ENCODE measurements around the gene COX6A2.

Gene COX6A2

GRCh38 chr16:31458073-31458843, 30.1 kb upstream of the COX6A2 start:
- no peaks in the 10 kb centered on the region for H3K9me3 ChIP-seq (ENCODE audit: control extremely low read depth in 1 of 5, control insufficient read depth in 4 of 5, insufficient read depth in 2 of 5, low read depth in 1 of 5, low read length in 4 of 5)

DNA sequence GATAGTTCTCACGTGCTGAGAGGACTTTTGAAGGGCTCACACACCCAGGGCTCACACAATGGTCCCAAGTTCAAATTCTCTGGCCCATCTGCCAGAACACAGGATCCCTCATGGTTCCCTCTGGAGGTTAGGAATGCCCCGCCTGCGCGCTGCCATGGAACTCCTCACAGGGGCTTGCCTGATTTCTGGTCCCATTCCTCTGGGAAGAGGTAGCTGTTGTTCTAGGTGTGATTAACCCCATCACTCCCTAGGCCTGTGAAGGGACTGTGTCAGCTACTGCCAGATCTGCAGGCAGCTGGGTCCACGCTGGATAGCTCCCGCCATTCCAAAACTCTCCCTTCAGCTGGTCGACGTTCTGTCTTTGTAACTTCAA, 28.8 kb upstream of the COX6A2 start:
- CTCF ChIA-PET, result interaction anchor here (0.8 to 6.3 kb wide), 15 partner anchors 9 to 412 kb away, joined by 3 to 36 read pairs (median 5); partner anchors contain the start of genes SLC5A2 and ZNF843
- Histone ChIP-seq H3K9me3 (ENCODE audit: control extremely low read depth in 1 of 5, control insufficient read depth in 4 of 5, insufficient read depth in 2 of 5, low read depth in 1 of 5, low read length in 4 of 5) (no peaks in the 10 kb centered on the region), H3K4me3 (ENCODE audit: control insufficient read depth in 1 of 7, extremely low read depth in 1 of 7, insufficient read depth in 4 of 7, low read depth in 2 of 7, low read length in 6 of 7) (peak overlapping the region in 5 of 7 experiments; percentile 13 to 90 (median 86)), H3K27ac (ENCODE audit: insufficient read depth in 1 of 2, low read depth in 1 of 2, low read length in 2 of 2, poor library complexity in 1 of 2, severe bottlenecking in 2 of 2) (peak overlapping the region in 1 of 2 experiments; percentile 47), H3K4me1 (ENCODE audit: control extremely low read depth in 1 of 4, control insufficient read depth in 4 of 4, insufficient read depth in 4 of 4, low read length in 3 of 4) (peaks cover 2 to 80% (median 63%) of the 10 kb centered on the region in 4 experiments), H3K27me3 (replicated peaks in 2 of 5; ENCODE audit: control insufficient read depth in 4 of 5, insufficient read depth in 5 of 5, low read length in 4 of 5) (no peaks in the 10 kb centered on the region), H3K36me3 (ENCODE audit: control insufficient read depth in 4 of 4, insufficient read depth in 4 of 4, low read length in 3 of 4) (peaks cover 2 to 21% (median 9%) of the 10 kb centered on the region in 4 experiments)
- no peak for DNase-seq
- WGBS (ENCODE audit: insufficient coverage), result 86% methylated on average over 5 of the region's 8 CpGs
- POLR2A ChIA-PET, result interaction anchor here (0.5 kb wide), 1 partner anchor 208 kb away, joined by 3 read pairs; no protein-coding TSS in a partner anchor

More at GRCh38 chr16:31458073-31458843, 30.1 kb upstream of the COX6A2 start:
- peak; percentile 61 to 94 (median 92) for DNase-seq
- POLR2A ChIA-PET, result interaction anchor here (0.5 to 2.5 kb wide), 13 partner anchors 8 to 501 kb away, joined by 3 to 7 read pairs (median 4); partner anchors contain the start of genes FUS, RUSF1, SETD1A and ZNF267
- WGBS (ENCODE audit: insufficient coverage), result under 1% methylated on average over 40 of the region's 42 CpGs
- Histone ChIP-seq H3K4me3 (ENCODE audit: control insufficient read depth in 1 of 7, extremely low read depth in 1 of 7, insufficient read depth in 4 of 7, low read depth in 2 of 7, low read length in 6 of 7) (peak overlapping the region; percentile 66 to 90 (median 86)), H3K36me3 (ENCODE audit: control insufficient read depth in 4 of 4, insufficient read depth in 4 of 4, low read length in 3 of 4) (peaks cover 2 to 31% (median 18%) of the 10 kb centered on the region in 4 experiments), H3K27me3 (replicated peaks in 2 of 5; ENCODE audit: control insufficient read depth in 4 of 5, insufficient read depth in 5 of 5, low read length in 4 of 5) (no peaks in the 10 kb centered on the region), H3K4me1 (ENCODE audit: control extremely low read depth in 1 of 4, control insufficient read depth in 4 of 4, insufficient read depth in 4 of 4, low read length in 3 of 4) (peaks cover 2 to 67% (median 56%) of the 10 kb centered on the region in 4 experiments), H3K27ac (ENCODE audit: insufficient read depth in 1 of 2, low read depth in 1 of 2, low read length in 2 of 2, poor library complexity in 1 of 2, severe bottlenecking in 2 of 2) (peak overlapping the region; percentile 97 to 98)
- CTCF ChIA-PET, result interaction anchor here (0.6 to 5.7 kb wide), 13 partner anchors 9 to 411 kb away, joined by 3 to 36 read pairs (median 5); partner anchors contain the start of genes SLC5A2, TGFB1I1 and ZNF843

DNA sequence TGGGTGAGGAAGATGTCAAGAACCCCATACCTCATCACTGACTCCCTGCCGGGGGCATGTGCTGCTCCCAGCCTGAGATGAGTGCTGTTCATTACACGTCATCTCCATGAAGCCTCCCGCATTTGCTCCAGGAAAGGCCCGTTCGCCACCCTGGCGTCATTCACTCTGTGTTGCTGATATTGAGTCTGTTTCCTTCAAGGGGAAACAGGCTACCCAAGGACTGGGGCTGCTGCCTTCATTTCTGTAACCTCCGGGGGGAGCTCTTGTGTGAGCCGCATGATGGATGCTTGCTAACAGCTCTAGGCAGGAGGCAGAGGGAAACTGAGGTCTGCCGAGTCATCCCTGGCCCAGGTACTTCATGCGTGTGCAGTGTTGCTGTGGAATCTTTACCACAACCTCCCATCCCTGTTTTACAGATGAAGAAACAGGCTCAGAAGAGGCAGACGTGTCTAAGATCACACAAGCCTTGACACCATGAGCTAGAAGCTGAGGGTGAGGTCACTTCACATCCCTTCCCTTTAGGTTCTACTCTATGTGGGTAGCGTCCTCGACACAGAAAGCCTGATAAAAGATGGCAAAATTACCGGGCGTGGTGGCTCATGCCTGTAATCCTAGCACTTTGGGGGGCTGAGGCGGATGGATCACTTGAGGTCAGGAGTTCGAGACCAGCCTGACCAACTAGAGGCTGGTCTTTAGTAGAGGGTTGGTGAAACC, 27.6 kb upstream of the COX6A2 start:
- ChIA-PET POLR2A (interaction anchor here (0.6 kb wide), 1 partner anchor 49 kb away, joined by 3 read pairs; no protein-coding TSS in a partner anchor), CTCF (interaction anchor here (0.8 to 6.3 kb wide), 16 partner anchors 10 to 364 kb away, joined by 3 to 36 read pairs (median 4); partner anchors contain the start of gene ZNF843)
- 30% methylated on average over 12 of the region's 17 CpGs for WGBS (ENCODE audit: insufficient coverage)
- H3K4me1 ChIP-seq (ENCODE audit: control extremely low read depth in 1 of 4, control insufficient read depth in 4 of 4, insufficient read depth in 4 of 4, low read length in 3 of 4), result peaks cover 4 to 82% (median 67%) of the 10 kb centered on the region in 4 experiments
- H3K27me3 ChIP-seq (replicated peaks in 2 of 5; ENCODE audit: control insufficient read depth in 4 of 5, insufficient read depth in 5 of 5, low read length in 4 of 5), result no peaks in the 10 kb centered on the region
- peak overlapping the region in 1 of 2 experiments; percentile 19 for H3K27ac ChIP-seq (ENCODE audit: insufficient read depth in 1 of 2, low read depth in 1 of 2, low read length in 2 of 2, poor library complexity in 1 of 2, severe bottlenecking in 2 of 2)
- no peaks in the 10 kb centered on the region for H3K9me3 ChIP-seq (ENCODE audit: control extremely low read depth in 1 of 5, control insufficient read depth in 4 of 5, insufficient read depth in 2 of 5, low read depth in 1 of 5, low read length in 4 of 5)
- H3K36me3 ChIP-seq (ENCODE audit: control insufficient read depth in 4 of 4, insufficient read depth in 4 of 4, low read length in 3 of 4), result peaks cover 0 to 16% (median 4%) of the 10 kb centered on the region in 4 experiments
- peak overlapping the region in 4 of 7 experiments; percentile 5 to 43 (median 30) for H3K4me3 ChIP-seq (ENCODE audit: control insufficient read depth in 1 of 7, extremely low read depth in 1 of 7, insufficient read depth in 4 of 7, low read depth in 2 of 7, low read length in 6 of 7)
- peak; percentile 57 to 70 (median 66) for DNase-seq

- H3K27me3 ChIP-seq (replicated peaks in 2 of 5; ENCODE audit: control insufficient read depth in 4 of 5, insufficient read depth in 5 of 5, low read length in 4 of 5), result no peaks in the 10 kb centered on the region
- ChIA-PET CTCF (interaction anchor here (0.8 to 6.3 kb wide), 10 partner anchors 7 to 415 kb away, joined by 3 to 36 read pairs (median 8); partner anchors contain the start of gene ZNF843), POLR2A (no interaction called here)
- H3K36me3 ChIP-seq (ENCODE audit: control insufficient read depth in 4 of 4, insufficient read depth in 4 of 4, low read length in 3 of 4), result peaks cover 0 to 16% (median 4%) of the 10 kb centered on the region in 4 experiments
- no peaks in the 10 kb centered on the region for H3K9me3 ChIP-seq (ENCODE audit: control extremely low read depth in 1 of 5, control insufficient read depth in 4 of 5, insufficient read depth in 2 of 5, low read depth in 1 of 5, low read length in 4 of 5)
- peaks cover 4 to 68% (median 56%) of the 10 kb centered on the region in 4 experiments for H3K4me1 ChIP-seq (ENCODE audit: control extremely low read depth in 1 of 4, control insufficient read depth in 4 of 4, insufficient read depth in 4 of 4, low read length in 3 of 4)
- peak overlapping the region in 1 of 2 experiments; percentile 49 for H3K27ac ChIP-seq (ENCODE audit: insufficient read depth in 1 of 2, low read depth in 1 of 2, low read length in 2 of 2, poor library complexity in 1 of 2, severe bottlenecking in 2 of 2)
- H3K4me3 ChIP-seq (ENCODE audit: control insufficient read depth in 1 of 7, extremely low read depth in 1 of 7, insufficient read depth in 4 of 7, low read depth in 2 of 7, low read length in 6 of 7), result peak overlapping the region in 1 of 7 experiments; percentile 11
- 66% methylated on average over 17 of the region's 20 CpGs for WGBS (ENCODE audit: insufficient coverage)
- peak; percentile 23 to 69 (median 63) for DNase-seq
Observed at GRCh38 chr16:31453255-31454204, 25.4 kb upstream of the COX6A2 start.

DNA sequence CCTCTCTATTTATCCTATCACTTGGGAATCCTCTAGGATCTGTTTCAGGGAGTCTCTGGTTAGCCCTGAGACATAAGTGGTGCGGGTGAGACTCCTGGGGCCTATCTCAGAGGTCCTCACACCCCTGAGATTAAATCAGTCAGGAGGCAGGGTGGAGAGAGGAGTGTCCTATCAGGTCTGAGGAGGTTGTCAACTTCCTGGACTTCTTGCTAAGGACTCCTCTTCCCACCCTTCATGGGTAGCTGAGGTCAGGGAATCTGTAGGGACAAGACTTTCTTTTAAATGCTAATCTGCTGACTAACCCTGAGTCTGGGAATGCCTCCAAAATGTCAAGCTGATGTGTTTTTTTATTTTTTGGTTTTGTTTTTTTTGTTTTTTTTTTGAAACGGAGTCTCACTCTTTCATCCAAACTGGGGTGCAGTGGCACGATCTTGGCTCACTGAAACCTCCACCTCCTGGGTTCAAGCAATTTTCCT, 24.5 kb upstream of the COX6A2 start:
- Histone ChIP-seq H3K27me3 (replicated peaks in 2 of 5; ENCODE audit: control insufficient read depth in 4 of 5, insufficient read depth in 5 of 5, low read length in 4 of 5) (no peaks in the 10 kb centered on the region), H3K27ac (ENCODE audit: insufficient read depth in 1 of 2, low read depth in 1 of 2, low read length in 2 of 2, poor library complexity in 1 of 2, severe bottlenecking in 2 of 2) (peak overlapping the region in 1 of 2 experiments; percentile 49), H3K9me3 (ENCODE audit: control extremely low read depth in 1 of 5, control insufficient read depth in 4 of 5, insufficient read depth in 2 of 5, low read depth in 1 of 5, low read length in 4 of 5) (no peaks in the 10 kb centered on the region), H3K4me1 (ENCODE audit: control extremely low read depth in 1 of 4, control insufficient read depth in 4 of 4, insufficient read depth in 4 of 4, low read length in 3 of 4) (peaks cover 4 to 62% (median 49%) of the 10 kb centered on the region in 4 experiments), H3K4me3 (ENCODE audit: control insufficient read depth in 1 of 7, extremely low read depth in 1 of 7, insufficient read depth in 4 of 7, low read depth in 2 of 7, low read length in 6 of 7) (no peak overlapping the region), H3K36me3 (ENCODE audit: control insufficient read depth in 4 of 4, insufficient read depth in 4 of 4, low read length in 3 of 4) (peaks cover 0 to 16% (median 4%) of the 10 kb centered on the region in 4 experiments)
- 45% methylated on average over 1 of the region's 3 CpGs for WGBS (ENCODE audit: insufficient coverage)
- no peak for DNase-seq
- ChIA-PET POLR2A (no interaction called here), CTCF (interaction anchor here (0.6 to 6.3 kb wide), 9 partner anchors 8 to 416 kb away, joined by 3 to 30 read pairs (median 5); partner anchors contain the start of gene ZNF843)
